ENCODE measurements around the gene PDE4D.

- no peak for TF ChIP-seq EZH2 (IDR thresholded peaks at IDR 0.05; ENCODE audit: borderline replicate concordance, insufficient read depth, low read depth, low read length, poor library complexity, severe bottlenecking)
- TF ChIP-seq CTCF (IDR thresholded peaks at IDR 0.05) = peak; percentile 43
Measured at GRCh38 chr5:59800347-59800893, 93.1 kb downstream of the PDE4D start.
